IMR-90 (cell line): ENCODE measurements around the gene TMEM53. TPM values are rescaled to one million over a fixed set of nuclear protein-coding genes. Genes with fewer than 3 reads are reported as not detected.

ENCODE experiments used
- ATAC-seq: fragments of 200-7000 bp; cut with Tn5 transposase; 2 replicates; pipeline ENCODE4 v1.9.1; 2020; ENCODE audit warnings: low read depth, mild to moderate bottlenecking, moderate library complexity
- BruUV-seq: library from RNA; stranded (reverse); fragments of 400-500 nt; replicated peaks from 2 replicates; lab custom pipeline; 2021; lab: Mats Ljungman, UMichigan
- CTCF ChIA-PET: fragments of 300-600 bp; formaldehyde crosslinking; extraction: SDS; loops from one replicate; lab custom pipeline; 2021; ENCODE audit warnings: antibody characterized with exemption; lab: Yijun Ruan, JAX
- POLR2A ChIA-PET: fragments of 300-600 bp; sonication (Branson Sonifier 250); formaldehyde crosslinking; loops from one replicate; lab custom pipeline; 2022; ENCODE audit warnings: antibody characterized with exemption; ENCODE audit not compliant: unreplicated experiment; lab: Charles Lee
- DNase-seq: peaks from one replicate; pipeline ENCODE4 v3.0.0; 2013
- H2AFZ ChIP-seq: replicated peaks from 2 replicates; pipeline ENCODE3; 2013; ENCODE audit warnings: low read length, mild to moderate bottlenecking; ENCODE audit not compliant: poor library complexity
- H2AK5ac ChIP-seq: 2 replicates; pipeline ENCODE4 v1.6.1; 2013; ENCODE audit warnings: low read depth, low read length, inconsistent platforms
- H2AK9ac ChIP-seq: replicated peaks from 2 replicates; pipeline ENCODE3; 2013; ENCODE audit warnings: mild to moderate bottlenecking, low read depth, low read length, moderate library complexity; ENCODE audit not compliant: poor library complexity
- H2BK120ac ChIP-seq: 2 replicates; pipeline ENCODE4 v1.6.1; 2013; ENCODE audit warnings: low read depth, low read length, inconsistent platforms
- H2BK15ac ChIP-seq: 3 replicates; pipeline ENCODE4 v1.6.1; 2013; ENCODE audit warnings: low read depth, low read length, inconsistent platforms
- H2BK20ac ChIP-seq: 2 replicates; pipeline ENCODE4 v1.6.1; 2013; ENCODE audit warnings: low read depth, mild to moderate bottlenecking, inconsistent platforms, low read length, moderate library complexity
- H2BK5ac ChIP-seq: 2 replicates; pipeline ENCODE4 v1.6.1; 2013; ENCODE audit warnings: mild to moderate bottlenecking, low read depth, low read length, inconsistent platforms; ENCODE audit not compliant: poor library complexity, severe bottlenecking
- H3K14ac ChIP-seq: replicated peaks from 2 replicates; pipeline ENCODE4 v1.6.1; 2013; ENCODE audit warnings: low read depth, low read length, inconsistent platforms
- H3K18ac ChIP-seq: 2 replicates; pipeline ENCODE4 v1.6.1; 2013; ENCODE audit warnings: low read depth, low read length, control low read depth
- H3K23ac ChIP-seq: 2 replicates; pipeline ENCODE4 v1.6.1; 2013; ENCODE audit warnings: low read depth, low read length, inconsistent platforms
- H3K27ac ChIP-seq: 2 replicates; pipeline ENCODE4 v1.5.1; 2013; ENCODE audit warnings: mild to moderate bottlenecking, control low read depth, low read length; ENCODE audit not compliant: insufficient read depth
- H3K27me3 ChIP-seq: 2 replicates; pipeline ENCODE4 v1.6.1; 2013; ENCODE audit warnings: low read length; ENCODE audit not compliant: control insufficient read depth, insufficient read depth
- H3K36me3 ChIP-seq: 2 replicates; pipeline ENCODE4 v1.6.1; 2013; ENCODE audit warnings: low read length, mixed read lengths; ENCODE audit not compliant: control insufficient read depth, insufficient read depth
- H3K4ac ChIP-seq: 2 replicates; pipeline ENCODE4 v1.6.1; 2013; ENCODE audit warnings: low read depth, low read length, inconsistent platforms
- H3K4me1 ChIP-seq: 2 replicates; pipeline ENCODE4 v1.6.1; 2013; ENCODE audit warnings: low read length, mixed read lengths; ENCODE audit not compliant: control insufficient read depth, insufficient read depth
- H3K4me2 ChIP-seq: 2 replicates; pipeline ENCODE4 v1.6.1; 2013; ENCODE audit warnings: low read depth, mild to moderate bottlenecking, control low read depth, low read length, moderate library complexity
- H3K4me3 ChIP-seq: 2 replicates; pipeline ENCODE4 v1.5.1; 2013; ENCODE audit warnings: low read depth, mild to moderate bottlenecking, control low read depth, low read length, moderate library complexity; ENCODE audit not compliant: insufficient read depth
- H3K56ac ChIP-seq: 2 replicates; pipeline ENCODE4 v1.6.1; 2013; ENCODE audit warnings: low read length, inconsistent platforms; ENCODE audit not compliant: insufficient read depth; ENCODE audit errors: extremely low read depth
- H3K79me1 ChIP-seq, 2 experiments: 2 replicates each; pipeline ENCODE4 v1.6.1; 2013; ENCODE audit warnings: low read length in 2 of 2, inconsistent platforms in 1 of 2, low read depth in 1 of 2
- H3K9ac ChIP-seq: 2 replicates; pipeline ENCODE4 v1.6.1; 2013; ENCODE audit warnings: low read depth, low read length, control low read depth
- H3K9me1 ChIP-seq: 2 replicates; pipeline ENCODE4 v1.6.1; 2013; ENCODE audit warnings: low read length, inconsistent platforms; ENCODE audit not compliant: insufficient read depth
- H3K9me3 ChIP-seq: 2 replicates; pipeline ENCODE4 v1.6.1; 2013; ENCODE audit warnings: low read length; ENCODE audit not compliant: control insufficient read depth, insufficient read depth
- H4K20me1 ChIP-seq: 2 replicates; pipeline ENCODE4 v1.6.1; 2013; ENCODE audit warnings: low read length, inconsistent platforms; ENCODE audit not compliant: insufficient read depth
- H4K5ac ChIP-seq: 2 replicates; pipeline ENCODE4 v1.6.1; 2013; ENCODE audit warnings: mild to moderate bottlenecking, low read depth, low read length, control low read depth
- H4K8ac ChIP-seq, 2 experiments: 2 replicates each; pipeline ENCODE4 v1.6.1; 2013; ENCODE audit warnings: low read depth in 2 of 2, low read length in 2 of 2, control low read depth in 1 of 2, inconsistent platforms in 1 of 2
- H4K91ac ChIP-seq: 2 replicates; pipeline ENCODE4 v1.6.1; 2013; ENCODE audit warnings: low read depth, low read length, inconsistent platforms; ENCODE audit not compliant: insufficient read depth
- BHLHE40 ChIP-seq: fragments of 150-350 bp; IDR thresholded peaks from 2 replicates; pipeline ENCODE4 v1.6.1; 2016; ENCODE audit warnings: mild to moderate bottlenecking, low read depth, low read length
- CEBPB ChIP-seq: IDR thresholded peaks from 2 replicates; pipeline ENCODE4 v1.6.1; 2012; ENCODE audit warnings: low read depth, low read length, improper control_type of control experiment
- CTCF ChIP-seq: conservative IDR thresholded peaks from 2 replicates; pipeline ENCODE4 v1.5.1; 2012; ENCODE audit warnings: mild to moderate bottlenecking, low read depth, low read length, improper control_type of control experiment
- FOS ChIP-seq: fragments of 150-350 bp; IDR thresholded peaks from 2 replicates; pipeline ENCODE4 v1.6.1; 2016; ENCODE audit warnings: low read depth, low read length
- MAFK ChIP-seq: IDR thresholded peaks from 2 replicates; pipeline ENCODE4 v1.6.1; 2012; ENCODE audit warnings: low read depth, low read length, improper control_type of control experiment
- MAZ ChIP-seq: IDR thresholded peaks from 2 replicates; pipeline ENCODE4 v1.6.1; 2012; ENCODE audit warnings: low read depth, mild to moderate bottlenecking, low read length, improper control_type of control experiment, moderate library complexity, borderline replicate concordance
- MXI1 ChIP-seq: IDR thresholded peaks from 2 replicates; pipeline ENCODE4 v1.6.1; 2012; ENCODE audit warnings: low read depth, mild to moderate bottlenecking, low read length, moderate library complexity, borderline replicate concordance
- NFE2L2 ChIP-seq: fragments of 150-350 bp; IDR thresholded peaks from 2 replicates; pipeline ENCODE4 v1.6.1; 2016; ENCODE audit warnings: low read depth, mild to moderate bottlenecking, low read length
- POLR2A ChIP-seq: IDR thresholded peaks from 2 replicates; pipeline ENCODE4 v1.6.1; 2012; ENCODE audit warnings: mild to moderate bottlenecking, low read depth, low read length
- RAD21 ChIP-seq: IDR thresholded peaks from 2 replicates; pipeline ENCODE4 v1.6.1; 2012; ENCODE audit warnings: low read length, improper control_type of control experiment
- RCOR1 ChIP-seq: IDR thresholded peaks from 2 replicates; pipeline ENCODE4 v1.6.1; 2012; ENCODE audit warnings: mild to moderate bottlenecking, low read length, improper control_type of control experiment; ENCODE audit not compliant: insufficient replicate concordance
- RFX5 ChIP-seq: IDR thresholded peaks from 2 replicates; pipeline ENCODE4 v1.8.0; 2012; ENCODE audit warnings: low read depth, mild to moderate bottlenecking, low read length, moderate library complexity
- SMC3 ChIP-seq: fragments of 150-350 bp; IDR thresholded peaks from 2 replicates; pipeline ENCODE4 v1.6.1; 2016; ENCODE audit warnings: low read depth, mild to moderate bottlenecking, antibody characterized with exemption, low read length, moderate library complexity
- USF2 ChIP-seq: fragments of 150-350 bp; IDR thresholded peaks from 2 replicates; pipeline ENCODE4 v1.6.1; 2017; ENCODE audit warnings: mild to moderate bottlenecking, antibody characterized with exemption, low read length, low read depth
- WGBS, 2 experiments: methylation state at CpG; one replicate each; pipeline versions ENCODE4 v1.1.5 to v1.1.7; 2013; ENCODE audit warnings: missing lambda C conversion rate in 2 of 2; ENCODE audit not compliant: insufficient read length in 1 of 2; ENCODE audit errors: extremely low coverage in 2 of 2; 5-methylcytosine and 5-hydroxymethylcytosine counted together
- dilution Hi-C: fragments of 300-500 bp; cut with HindIII; formaldehyde crosslinking; loops from one replicate; pipeline ENCODE4 v1.14.3; 2018; ENCODE audit warnings: low sequenced_read_pairs; ENCODE audit not compliant: unreplicated experiment
- in situ Hi-C: fragments of 300-500 bp; cut with MboI; formaldehyde crosslinking; loops from 3 replicates; pipeline ENCODE4 v1.14.3; 2019; ENCODE audit warnings: low sequenced_read_pairs, inconsistent platforms, mixed read lengths
- intact Hi-C: fragments of 100-400 bp; cut with micrococcal nuclease; formaldehyde crosslinking; loops from 2 replicates; pipeline ENCODE4 v1.10.0; 2022
- polyA plus RNA-seq, 3 experiments: library from polyadenylated mRNA; depleted of rRNA; stranded (reverse); fragments of >200 nt; gene quantifications; 2 replicates each; pipeline ENCODE4 v1.2.3, GENCODE V29; 2012; ENCODE audit warnings: low replicate concordance in 1 of 3
- total RNA-seq: library from RNA; depleted of rRNA; stranded (reverse); fragments of >200 nt; gene quantifications from 2 replicates; pipeline ENCODE4 v1.2.3, GENCODE V29; 2012

TMEM53 gene
- total and polyA plus RNA-seq, 2 of the 4 experiments (the other 2 are of a cell fraction), result 2.7 to 6.3 TPM

GRCh38 chr1:44662683-44663030, 11.6 kb downstream of the TMEM53 start:
- Histone ChIP-seq H3K18ac (no peak overlapping the region), H3K4ac (no peak overlapping the region), H2BK120ac (no peak overlapping the region), H3K79me1 (no peaks in the 10 kb centered on the region), H3K4me1 (0 out of 2 replicates have a peak, but pooled peaks cover 2% of the 10 kb centered on the region), H2BK20ac (no peak overlapping the region), H3K4me3 (no peak overlapping the region), H3K9me1 (no peaks in the 10 kb centered on the region), H3K9me3 (no peaks in the 10 kb centered on the region), H2AK9ac (peak overlapping the region; percentile 9), H4K5ac (no peak overlapping the region), H3K56ac (no peak overlapping the region), H4K8ac (no peak overlapping the region), H2BK15ac (no peak overlapping the region), H3K23ac (no peak overlapping the region), H3K27ac (no peak overlapping the region), H3K36me3 (no peaks in the 10 kb centered on the region), H2AK5ac (no peak overlapping the region), H4K91ac (no peak overlapping the region), H2BK5ac (no peak overlapping the region), H3K14ac (no peak overlapping the region), H4K20me1 (no peaks in the 10 kb centered on the region), H3K27me3 (no peaks in the 10 kb centered on the region), H3K4me2 (no peak overlapping the region), H3K9ac (no peak overlapping the region), H2AFZ (no peak overlapping the region)
- TF ChIP-seq CEBPB (no peak), POLR2A (no peak), RCOR1 (no peak), NFE2L2 (no peak), RAD21 (no peak), SMC3 (no peak), USF2 (no peak), MXI1 (no peak), FOS (no peak), MAZ (no peak), CTCF (no peak), RFX5 (no peak), BHLHE40 (no peak), MAFK (no peak)
- intact Hi-C loops (no loop called here), in situ Hi-C loops (no loop called here), dilution Hi-C loops (no loop called here)
- 64% methylated on average over 2 of the region's 5 CpGs; no CpG with 5 or more reads in 1 of the 2 experiments for WGBS, 2 experiments
- ATAC-seq (no peak), DNase-seq (no peak)
- no TSS peak for BruUV-seq
- ChIA-PET CTCF (no interaction called here), POLR2A (interaction anchor here (0.6 kb wide), 1 partner anchor 40 kb away, joined by 3 read pairs; no protein-coding TSS in a partner anchor)
